AG09309 (cell line): ENCODE measurements around the gene WFDC2.

Source experiments
- DNase-seq: peaks from one replicate; pipeline ENCODE4 v3.0.0-alpha.2; 2010; ENCODE audit warnings: low read depth
- H3K4me3 ChIP-seq: 2 replicates; pipeline ENCODE4 v1.5.1; 2011; ENCODE audit warnings: mild to moderate bottlenecking, low read depth, low read length, moderate library complexity; ENCODE audit not compliant: control insufficient read depth
- TF ChIP-seq, protein P1 (sequence below): IDR thresholded peaks from 2 replicates; pipeline ENCODE4 v1.5.1; 2011; ENCODE audit warnings: mild to moderate bottlenecking, low read depth, low read length, inconsistent platforms; ENCODE audit not compliant: insufficient read depth, control insufficient read depth; ENCODE audit errors: missing control alignments

Gene WFDC2

DNA sequence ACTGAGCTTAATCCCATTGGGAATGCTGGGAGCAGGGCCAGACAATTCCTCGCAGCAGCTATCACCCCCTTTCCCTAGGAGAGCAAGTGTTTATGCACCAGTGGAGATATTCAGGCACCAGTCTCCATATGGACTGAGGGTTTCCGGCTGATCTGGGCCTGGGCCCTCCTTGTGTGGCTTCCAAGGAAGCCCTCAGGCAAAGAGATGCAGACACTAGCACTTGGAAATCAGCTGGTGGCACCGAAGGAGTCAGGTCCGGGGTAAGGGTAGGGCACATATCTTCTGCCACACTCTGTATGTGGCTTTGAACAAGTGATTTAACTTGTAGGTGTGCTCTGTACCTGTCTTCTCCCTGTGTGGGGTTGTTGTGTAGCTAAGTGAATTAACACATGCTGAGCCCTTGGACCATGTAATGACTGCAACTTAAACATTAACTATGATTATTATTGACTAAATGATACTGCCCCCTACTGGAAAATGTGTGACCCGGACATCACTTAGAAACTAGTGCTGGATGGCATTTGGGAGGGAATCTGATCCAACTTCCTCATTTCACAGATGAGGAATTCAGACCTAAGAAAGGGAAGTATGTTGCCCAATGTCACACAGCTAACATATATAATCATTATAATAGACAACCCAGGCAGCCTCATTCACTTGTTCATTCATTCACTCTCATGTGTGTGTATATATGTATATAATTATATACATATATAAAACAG is 19.3 kb upstream of the WFDC2 start:
- DNase-seq = no peak
- TF ChIP-seq, protein P1, sequence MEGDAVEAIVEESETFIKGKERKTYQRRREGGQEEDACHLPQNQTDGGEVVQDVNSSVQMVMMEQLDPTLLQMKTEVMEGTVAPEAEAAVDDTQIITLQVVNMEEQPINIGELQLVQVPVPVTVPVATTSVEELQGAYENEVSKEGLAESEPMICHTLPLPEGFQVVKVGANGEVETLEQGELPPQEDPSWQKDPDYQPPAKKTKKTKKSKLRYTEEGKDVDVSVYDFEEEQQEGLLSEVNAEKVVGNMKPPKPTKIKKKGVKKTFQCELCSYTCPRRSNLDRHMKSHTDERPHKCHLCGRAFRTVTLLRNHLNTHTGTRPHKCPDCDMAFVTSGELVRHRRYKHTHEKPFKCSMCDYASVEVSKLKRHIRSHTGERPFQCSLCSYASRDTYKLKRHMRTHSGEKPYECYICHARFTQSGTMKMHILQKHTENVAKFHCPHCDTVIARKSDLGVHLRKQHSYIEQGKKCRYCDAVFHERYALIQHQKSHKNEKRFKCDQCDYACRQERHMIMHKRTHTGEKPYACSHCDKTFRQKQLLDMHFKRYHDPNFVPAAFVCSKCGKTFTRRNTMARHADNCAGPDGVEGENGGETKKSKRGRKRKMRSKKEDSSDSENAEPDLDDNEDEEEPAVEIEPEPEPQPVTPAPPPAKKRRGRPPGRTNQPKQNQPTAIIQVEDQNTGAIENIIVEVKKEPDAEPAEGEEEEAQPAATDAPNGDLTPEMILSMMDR = peak; percentile 64
- H3K4me3 ChIP-seq = no peak overlapping the region

DNA sequence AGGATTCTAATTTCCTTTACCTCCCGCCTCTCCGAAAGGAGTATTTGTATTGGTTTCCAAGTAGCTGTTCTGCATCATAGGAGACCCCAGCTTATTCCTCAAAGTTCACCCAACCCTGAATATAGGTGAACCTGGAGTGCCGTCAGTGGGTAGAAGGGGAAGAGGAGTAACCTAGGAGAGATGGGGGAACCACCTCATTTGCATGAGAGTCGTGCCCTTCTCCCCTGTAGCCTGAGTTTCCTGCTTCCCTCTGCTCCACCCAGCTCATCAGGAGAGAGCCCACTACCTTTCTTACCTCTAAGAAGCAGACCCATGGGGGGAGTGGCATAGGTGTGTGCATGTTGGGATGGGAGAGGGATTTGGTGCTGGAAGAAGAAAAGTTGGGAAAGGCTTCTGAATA is 17.3 kb upstream of the WFDC2 start:
- DNase-seq = no peak
- no peak overlapping the region for H3K4me3 ChIP-seq
- TF ChIP-seq, protein P1 = no peak

GRCh38 chr20:45452772-45453691 is 16.5 kb upstream of the WFDC2 start:
- H3K4me3 ChIP-seq = no peak overlapping the region
- TF ChIP-seq, protein P1 = no peak
- no peak for DNase-seq

DNA sequence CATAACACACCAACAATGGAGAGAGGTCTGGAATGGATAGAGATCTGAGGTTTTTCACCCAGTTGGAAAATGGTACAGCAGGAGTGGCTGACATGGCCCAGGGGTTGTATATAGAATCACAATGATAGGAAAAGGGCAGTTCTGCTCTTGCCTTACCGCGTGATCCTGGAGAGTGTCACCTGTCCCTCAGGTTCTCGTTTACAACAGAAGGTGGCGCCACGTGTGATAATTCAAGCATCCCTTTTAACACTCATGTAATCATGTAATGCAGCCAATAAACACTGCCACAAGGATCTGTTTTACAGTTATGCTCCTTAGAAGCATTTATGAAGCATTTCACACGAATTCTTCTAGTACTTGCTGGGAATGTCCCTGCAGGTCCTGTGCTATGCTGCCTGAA is 12.9 kb upstream of the WFDC2 start:
- no peak for DNase-seq
- H3K4me3 ChIP-seq = no peak overlapping the region
- TF ChIP-seq, protein P1 = peak; percentile 2

- DNase-seq = no peak
Measured at GRCh38 chr20:45459606-45460005, 9.9 kb upstream of the WFDC2 start.

DNA sequence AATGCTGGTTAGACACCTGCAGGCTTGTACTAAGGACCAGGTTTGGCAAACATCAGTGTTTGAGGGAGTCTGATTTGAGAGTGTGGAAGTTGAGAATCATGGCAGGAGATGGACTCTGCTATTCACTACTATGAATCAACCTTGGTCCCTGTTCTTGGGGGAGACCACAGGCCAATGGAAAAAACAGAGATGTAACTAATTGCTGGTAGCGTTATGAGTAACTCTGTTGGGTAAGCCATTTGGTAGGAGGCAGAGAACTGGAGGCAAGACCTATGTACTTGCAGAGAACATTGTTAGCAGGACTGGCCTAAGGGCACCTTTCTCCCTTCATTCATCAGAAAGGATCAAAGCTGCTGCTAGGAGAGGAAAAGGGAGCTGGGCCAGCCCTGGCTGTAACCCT is 8.3 kb upstream of the WFDC2 start:
- no peak overlapping the region for H3K4me3 ChIP-seq
- DNase-seq = no peak
- TF ChIP-seq, protein P1 = no peak

More at GRCh38 chr20:45459606-45460005, 9.9 kb upstream of the WFDC2 start:
- no peak overlapping the region for H3K4me3 ChIP-seq
- TF ChIP-seq, protein P1 = peak; percentile 23
